GM12878 (cell line): ENCODE results near the gene NOP53. TPM values are rescaled to one million over a fixed set of nuclear protein-coding genes. Genes with fewer than 3 reads are reported as not detected.

Source experiments
- ATAC-seq: fragments of 200-7000 bp; cut with Tn5 transposase; 3 replicates; pipeline ENCODE4 v1.9.1; 2020; ENCODE audit warnings: mild to moderate bottlenecking, moderate library complexity
- BruUV-seq: library from RNA; stranded (reverse); fragments of 400-500 nt; replicated peaks from 2 replicates; lab custom pipeline; 2021; lab: Mats Ljungman, UMichigan
- CTCF ChIA-PET: fragments of 300-600 bp; sonication (Branson Sonifier 250); formaldehyde crosslinking; extraction: SDS; loops from one replicate; lab custom pipeline; 2021; ENCODE audit warnings: inconsistent platforms; lab: Yijun Ruan, JAX
- POLR2A ChIA-PET: fragments of 350-600 bp; formaldehyde crosslinking; extraction: SDS; loops from one replicate; lab custom pipeline; 2021; ENCODE audit warnings: inconsistent platforms; lab: Charles Lee
- RAD21 ChIA-PET: fragments of 300-600 bp; sonication (Branson Sonifier 250); formaldehyde crosslinking; loops from one replicate; lab custom pipeline; 2023; ENCODE audit warnings: antibody characterized with exemption; ENCODE audit not compliant: unreplicated experiment; lab: Charles Lee
- SMC1A ChIA-PET: fragments of 300-600 bp; sonication (Branson Sonifier 250); formaldehyde crosslinking; loops from one replicate; lab custom pipeline; 2023; ENCODE audit not compliant: unreplicated experiment, uncharacterized antibody; lab: Charles Lee
- DNase-seq: peaks from one replicate; pipeline ENCODE4 v3.0.0-alpha.2; 2011; ENCODE audit warnings: low read depth, low spot score
- FAIRE-seq: peaks from 3 replicates; lab custom pipeline; 2011; peaks lifted over from hg19 to GRCh38; lab: Jason Lieb, UNC
- H2AFZ ChIP-seq: 2 replicates; pipeline ENCODE4 v1.6.0; 2011; ENCODE audit warnings: low read depth, low read length, control low read depth; ENCODE audit not compliant: control insufficient read depth
- H3K27ac ChIP-seq: 2 replicates; pipeline ENCODE4 v1.5.1; 2011; ENCODE audit warnings: control low read depth; ENCODE audit not compliant: control insufficient read depth, insufficient read depth
- H3K27me3 ChIP-seq, 2 experiments: replicated peaks in 1 of 2; 2 replicates each; pipeline versions ENCODE4 v1.6.0 to v1.6.1; 2011; ENCODE audit warnings: low read length in 1 of 2; ENCODE audit not compliant: control insufficient read depth in 2 of 2, insufficient read depth in 2 of 2
- H3K36me3 ChIP-seq, 2 experiments: 2 replicates each; pipeline ENCODE4 v1.5.1; 2011; ENCODE audit warnings: low read length in 1 of 2; ENCODE audit not compliant: control insufficient read depth in 2 of 2, insufficient read depth in 2 of 2
- H3K4me1 ChIP-seq: 2 replicates; pipeline ENCODE4 v1.6.1; 2011; ENCODE audit warnings: mild to moderate bottlenecking, low read length, moderate library complexity, mixed read lengths; ENCODE audit not compliant: control insufficient read depth, insufficient read depth
- H3K4me2 ChIP-seq: 2 replicates; pipeline ENCODE4 v1.6.0; 2011; ENCODE audit warnings: control low read depth; ENCODE audit not compliant: control insufficient read depth, insufficient read depth
- H3K4me3 ChIP-seq: fragments of 200-600 bp; sonication (generic); 2 replicates; pipeline ENCODE4 v1.5.1; 2016
- H3K79me2 ChIP-seq: 2 replicates; pipeline ENCODE4 v1.6.0; 2011; ENCODE audit warnings: low read length; ENCODE audit not compliant: control insufficient read depth, insufficient read depth
- H3K9ac ChIP-seq: 2 replicates; pipeline ENCODE4 v1.8.0; 2011; ENCODE audit warnings: low read length, control low read depth, mixed read lengths; ENCODE audit not compliant: control insufficient read depth, insufficient read depth
- H3K9me3 ChIP-seq: replicated peaks from 3 replicates; pipeline ENCODE4 v1.5.1; 2011; ENCODE audit warnings: mild to moderate bottlenecking, low read length; ENCODE audit not compliant: control insufficient read depth, insufficient read depth
- H4K20me1 ChIP-seq: 2 replicates; pipeline ENCODE4 v1.6.0; 2011; ENCODE audit not compliant: control insufficient read depth, insufficient read depth
- IKZF1 ChIP-seq: fragments of 450-650 bp; conservative IDR thresholded peaks from 2 replicates; pipeline ENCODE4 v1.6.1; 2017; ENCODE audit warnings: antibody characterized with exemption, mild to moderate bottlenecking
- MTA2 ChIP-seq: fragments of 450-650 bp; IDR thresholded peaks from 2 replicates; pipeline ENCODE4 v1.6.1; 2016; ENCODE audit warnings: low read depth, mild to moderate bottlenecking, moderate library complexity
- NR2F1 ChIP-seq: fragments of 450-650 bp; conservative IDR thresholded peaks from 2 replicates; pipeline ENCODE4 v1.6.1; 2017; ENCODE audit warnings: mild to moderate bottlenecking
- POLR2A ChIP-seq: IDR thresholded peaks from 2 replicates; pipeline ENCODE4 v1.6.1; 2011; ENCODE audit warnings: low read depth, mild to moderate bottlenecking, low read length
- SIX5 ChIP-seq: IDR thresholded peaks from 2 replicates; pipeline ENCODE4 v1.6.1; 2011; ENCODE audit warnings: mild to moderate bottlenecking, low read depth, low read length, moderate library complexity; ENCODE audit not compliant: severe bottlenecking
- SUPT20H ChIP-seq: IDR thresholded peaks from 2 replicates; pipeline ENCODE4 v1.6.1; 2011; ENCODE audit warnings: low read depth, mild to moderate bottlenecking, low read length, moderate library complexity, borderline replicate concordance; ENCODE audit not compliant: control insufficient read depth
- WRNIP1 ChIP-seq: IDR thresholded peaks from 2 replicates; pipeline ENCODE4 v1.6.1; 2011; ENCODE audit warnings: low read depth, low read length, improper control_type of control experiment, borderline replicate concordance
- YBX1 ChIP-seq: fragments of 450-650 bp; IDR thresholded peaks from 2 replicates; pipeline ENCODE4 v1.6.1; 2016; ENCODE audit warnings: antibody characterized with exemption
- WGBS: methylation state at CpG from one replicate; pipeline ENCODE4 v1.1.6; 2016; ENCODE audit warnings: low lambda C conversion rate; ENCODE audit not compliant: insufficient replicate concordance, insufficient coverage; ENCODE audit errors: missing lambda C conversion rate; 5-methylcytosine and 5-hydroxymethylcytosine counted together
- in situ Hi-C: fragments of 300-500 bp; cut with MboI; formaldehyde crosslinking; loops from 9 replicates; pipeline ENCODE4 v1.14.3; 2018; ENCODE audit warnings: mixed read lengths
- intact Hi-C: fragments of 100-400 bp; cut with micrococcal nuclease; formaldehyde crosslinking; loops from one replicate; pipeline ENCODE4 v1.14.2; 2022; ENCODE audit not compliant: unreplicated experiment
- polyA plus RNA-seq, 11 experiments: library from polyadenylated mRNA; depleted of rRNA in 4 of 11; unstranded in 6 of 11; stranded (reverse) in 5 of 11; fragments of >200 nt; fragmentation: Nextera tagmentation in 4 of 11; fragmentation: Illumina TruSeq in 1 of 11; extraction: Ambion mirVana in 4 of 11; extraction: Trizol in 1 of 11; gene quantifications; 1 replicate in 1 of 11; 2 replicates in 10 of 11; pipeline versions ENCODE4 v1.2.1 to v1.2.3, GENCODE V29; 2011 to 2016; ENCODE audit warnings: inconsistent platforms in 2 of 11, missing spikeins in 2 of 11, low read depth in 1 of 11
- total RNA-seq, 4 experiments: library from RNA; depleted of rRNA in 3 of 4; stranded (reverse); fragments of >200 nt in 3 of 4; fragmentation: Illumina TruSeq in 1 of 4; extraction: Trizol in 1 of 4; gene quantifications; 2 replicates each; pipeline versions ENCODE4 v1.2.1 to v1.2.3, GENCODE V29; 2013 to 2021
- TF ChIP-seq, protein P1 (sequence below): IDR thresholded peaks from 2 replicates; pipeline ENCODE4 v1.6.1; 2011; ENCODE audit warnings: mild to moderate bottlenecking, low read depth, low read length, moderate library complexity; ENCODE audit not compliant: insufficient replicate concordance

NOP53 gene
- total and polyA plus RNA-seq, 10 of the 15 experiments (the other 5 are each of a cell fraction or from before 2014, with no cell fraction given): 6.0 to 386 (median 167) TPM

DNA sequence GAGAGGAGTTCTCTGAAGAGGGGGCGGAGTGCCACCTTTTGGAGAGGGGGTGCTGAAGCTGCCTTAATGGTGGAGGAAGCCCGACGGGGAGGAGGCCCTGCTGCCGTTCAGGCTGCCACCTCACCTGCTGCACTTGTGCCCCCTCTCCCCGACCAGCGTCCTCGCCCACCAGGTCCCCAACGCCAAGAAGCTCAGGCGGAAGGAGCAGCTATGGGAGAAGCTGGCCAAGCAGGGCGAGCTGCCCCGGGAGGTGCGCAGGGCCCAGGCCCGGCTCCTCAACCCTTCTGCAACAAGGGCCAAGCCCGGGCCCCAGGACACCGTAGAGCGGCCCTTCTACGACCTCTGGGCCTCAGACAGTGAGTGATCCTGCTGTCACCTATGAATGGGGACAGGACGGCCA is 5.4 kb downstream of the NOP53 start:
- no TSS peak for BruUV-seq
- ChIA-PET POLR2A (no interaction called here), CTCF (interaction anchor here (1.5 kb wide), 1 partner anchor 15 kb away, joined by 5 read pairs; no protein-coding TSS in a partner anchor), RAD21 (no interaction called here), SMC1A (interaction anchor here (0.5 kb wide), 1 partner anchor 151 kb away, joined by 5 read pairs; no protein-coding TSS in a partner anchor)
- H3K79me2 ChIP-seq: peaks cover 23% of the 10 kb centered on the region
- no peak overlapping the region for H2AFZ ChIP-seq
- no peak for TF ChIP-seq IKZF1
- TF ChIP-seq YBX1: no peak
- DNase-seq (no peak), FAIRE-seq (no peak), ATAC-seq (no peak)
- H3K9me3 ChIP-seq: no peaks in the 10 kb centered on the region
- peaks cover 6% of the 10 kb centered on the region for H3K4me1 ChIP-seq
- WGBS: over 99% methylated on average over 18 of the region's 18 CpGs
- H4K20me1 ChIP-seq: no peaks in the 10 kb centered on the region
- no peaks in the 10 kb centered on the region for H3K27me3 ChIP-seq
- no peak overlapping the region for H3K4me3 ChIP-seq
- in situ Hi-C loops: no loop called here
- no peak overlapping the region for H3K9ac ChIP-seq
- H3K4me2 ChIP-seq: no peak overlapping the region
- no peak overlapping the region for H3K27ac ChIP-seq
- intact Hi-C loops: no loop called here
- peaks cover 25 to 40% of the 10 kb centered on the region in 2 experiments for H3K36me3 ChIP-seq

DNA sequence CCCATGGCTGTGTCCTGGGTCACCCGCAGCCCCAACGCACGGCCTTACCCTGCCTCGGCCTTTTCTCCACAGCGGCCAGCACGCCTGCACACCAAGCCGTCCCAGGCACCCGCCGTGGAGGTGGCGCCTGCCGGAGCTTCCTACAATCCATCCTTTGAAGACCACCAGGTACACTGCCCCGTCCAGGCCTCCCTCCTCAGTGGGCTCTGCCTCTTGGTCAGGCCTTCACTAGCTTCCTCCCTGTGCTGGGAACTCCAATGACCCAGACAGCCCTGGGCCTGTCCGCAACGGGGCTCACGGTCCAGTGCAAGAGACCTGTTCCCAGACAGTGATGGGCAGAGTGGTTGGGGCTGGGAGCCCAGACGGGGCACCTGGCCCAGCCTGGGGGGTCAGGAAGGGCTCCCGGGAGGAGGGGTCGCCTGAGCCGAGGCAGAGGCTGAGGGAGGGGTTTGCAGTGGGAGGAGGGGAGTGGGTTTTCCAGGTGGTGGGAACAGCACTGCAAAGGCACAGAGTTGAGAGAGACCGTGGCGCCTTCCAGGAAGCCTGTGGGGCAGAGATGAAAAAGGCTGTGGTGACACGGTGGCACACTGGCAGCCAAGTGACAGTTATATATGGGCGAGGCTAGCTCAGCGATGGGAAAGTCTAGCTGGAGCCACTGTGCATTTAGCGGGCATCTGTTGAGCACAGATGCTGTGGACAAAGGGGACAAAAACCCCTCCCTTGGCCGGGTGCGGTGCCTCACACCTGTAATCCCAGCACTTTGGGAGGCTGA is 7.3 kb downstream of the NOP53 start:
- ATAC-seq (no peak), FAIRE-seq (no peak), DNase-seq (no peak)
- H3K27ac ChIP-seq: no peak overlapping the region
- peaks cover 7% of the 10 kb centered on the region for H3K79me2 ChIP-seq
- POLR2A ChIA-PET: no interaction called here
- BruUV-seq: no TSS peak
- intact Hi-C loops: no loop called here
- CTCF ChIA-PET: no interaction called here
- 89% methylated on average over 26 of the region's 27 CpGs for WGBS
- no peak overlapping the region for H3K4me2 ChIP-seq
- no peak overlapping the region for H3K9ac ChIP-seq
- no peaks in the 10 kb centered on the region for H3K27me3 ChIP-seq
- peaks cover 6% of the 10 kb centered on the region for H3K4me1 ChIP-seq
- H3K4me3 ChIP-seq: no peak overlapping the region
- TF ChIP-seq SIX5 (no peak), MTA2 (no peak), WRNIP1 (no peak), POLR2A (peak; percentile 22; the same call in 1 of the 2 replicates), NR2F1 (no peak), SUPT20H (no peak)
- TF ChIP-seq, protein P1, sequence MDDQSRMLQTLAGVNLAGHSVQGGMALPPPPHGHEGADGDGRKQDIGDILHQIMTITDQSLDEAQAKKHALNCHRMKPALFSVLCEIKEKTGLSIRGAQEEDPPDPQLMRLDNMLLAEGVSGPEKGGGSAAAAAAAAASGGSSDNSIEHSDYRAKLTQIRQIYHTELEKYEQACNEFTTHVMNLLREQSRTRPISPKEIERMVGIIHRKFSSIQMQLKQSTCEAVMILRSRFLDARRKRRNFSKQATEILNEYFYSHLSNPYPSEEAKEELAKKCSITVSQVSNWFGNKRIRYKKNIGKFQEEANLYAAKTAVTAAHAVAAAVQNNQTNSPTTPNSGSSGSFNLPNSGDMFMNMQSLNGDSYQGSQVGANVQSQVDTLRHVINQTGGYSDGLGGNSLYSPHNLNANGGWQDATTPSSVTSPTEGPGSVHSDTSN: no peak
- H3K9me3 ChIP-seq: no peaks in the 10 kb centered on the region
- in situ Hi-C loops: no loop called here
- H4K20me1 ChIP-seq: no peaks in the 10 kb centered on the region
- RAD21 ChIA-PET: no interaction called here
- peaks cover 28 to 56% of the 10 kb centered on the region in 2 experiments for H3K36me3 ChIP-seq
- H2AFZ ChIP-seq: no peak overlapping the region
- SMC1A ChIA-PET: no interaction called here
